Measurements from ENCODE around the gene SMYD3.
"Not testable (repeated sequence)": the region's sequence is repeated elsewhere in the genome, so short reads cannot be mapped to it uniquely, and the experiment has no call there.

The SMYD3 gene

GRCh38 chr1:246086191-246086590, 420.9 kb downstream of the SMYD3 start:
- no peak for DNase-seq

- DNase-seq = no peak
Measured at GRCh38 chr1:246083416-246083815, 423.7 kb downstream of the SMYD3 start.

- DNase-seq = no peak
Measured at GRCh38 chr1:246081856-246082668, 425.0 kb downstream of the SMYD3 start.

DNA sequence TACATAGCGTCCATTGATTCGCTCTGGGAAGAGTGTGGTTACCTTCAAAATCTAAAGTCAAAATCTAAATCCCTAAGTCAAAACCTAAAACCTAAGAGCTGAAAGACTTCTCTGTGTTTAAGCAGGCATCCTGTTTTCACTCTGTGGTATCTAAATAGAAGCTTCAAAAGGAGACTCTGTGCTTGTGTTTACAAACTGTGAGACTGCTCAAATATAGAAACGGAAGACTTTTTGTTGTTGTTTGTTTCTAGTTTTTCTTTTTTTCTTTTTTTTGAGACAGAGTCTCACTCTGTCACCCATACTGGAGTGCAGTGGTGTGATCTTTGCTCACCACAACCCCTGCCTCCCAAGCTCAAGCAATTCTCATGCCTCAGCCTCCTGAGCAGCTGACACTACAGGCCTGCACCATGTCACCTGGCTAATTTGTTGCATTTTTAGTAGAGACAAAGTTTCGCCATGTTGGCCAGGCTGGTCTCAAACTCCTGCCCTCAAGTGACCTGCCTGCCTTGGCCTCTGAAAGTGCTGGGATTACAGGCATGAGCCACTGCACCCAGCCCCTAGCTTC, 425.9 kb downstream of the SMYD3 start:
- DNase-seq = no peak

DNA sequence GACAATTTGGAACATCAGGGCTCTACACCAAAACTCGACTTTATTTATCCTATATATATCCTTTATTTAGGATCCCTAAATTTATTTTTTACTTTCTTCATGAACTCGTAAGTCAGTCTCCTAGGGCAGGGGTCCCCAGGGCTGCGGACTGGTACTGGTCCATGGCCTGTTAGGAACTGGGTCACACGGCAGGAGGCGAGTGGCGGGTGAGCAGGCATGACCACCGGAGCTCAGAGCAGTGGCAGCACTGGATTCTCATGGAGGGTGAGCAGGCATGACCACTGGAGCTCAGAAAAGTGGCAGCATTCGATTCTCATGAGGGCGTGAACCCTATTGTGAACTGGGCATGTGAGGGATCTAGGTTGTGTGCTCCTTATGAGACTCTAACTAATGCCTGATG, 427.0 kb downstream of the SMYD3 start:
- no peak for DNase-seq

GRCh38 chr1:246078888-246079252, 428.2 kb downstream of the SMYD3 start:
- no peak for DNase-seq

- DNase-seq = no peak
Measured at GRCh38 chr1:246078126-246078887, 428.8 kb downstream of the SMYD3 start.

DNA sequence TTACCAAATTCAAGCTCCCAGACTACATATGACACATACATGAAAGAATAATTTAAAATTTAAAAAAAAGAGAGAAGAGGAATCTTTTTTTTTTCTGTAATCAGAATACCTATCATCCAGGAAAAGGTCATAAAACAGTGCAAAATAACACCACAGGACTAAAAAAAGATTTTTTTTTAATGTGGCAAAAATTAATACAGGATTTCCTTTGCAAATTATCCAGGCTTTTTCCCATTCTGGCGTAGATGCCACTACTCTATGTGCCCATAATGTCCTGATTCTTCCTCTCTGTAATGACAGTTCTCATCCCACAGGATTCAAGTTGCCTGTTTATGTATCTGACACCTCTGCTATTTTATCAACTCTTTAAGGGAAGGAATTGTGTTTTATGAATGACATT, 429.6 kb downstream of the SMYD3 start:
- no peak for DNase-seq

GRCh38 chr1:246074421-246074820, 432.7 kb downstream of the SMYD3 start:
- no peak for DNase-seq

- DNase-seq = no peak
Measured at GRCh38 chr1:246072456-246072955, 434.6 kb downstream of the SMYD3 start.

GRCh38 chr1:246071981-246072380, 435.1 kb downstream of the SMYD3 start:
- not testable (repeated sequence) for DNase-seq

- DNase-seq = not testable (repeated sequence)
Measured at GRCh38 chr1:246071561-246071960, 435.5 kb downstream of the SMYD3 start.

GRCh38 chr1:246069581-246069980, 437.5 kb downstream of the SMYD3 start:
- no peak for DNase-seq

DNA sequence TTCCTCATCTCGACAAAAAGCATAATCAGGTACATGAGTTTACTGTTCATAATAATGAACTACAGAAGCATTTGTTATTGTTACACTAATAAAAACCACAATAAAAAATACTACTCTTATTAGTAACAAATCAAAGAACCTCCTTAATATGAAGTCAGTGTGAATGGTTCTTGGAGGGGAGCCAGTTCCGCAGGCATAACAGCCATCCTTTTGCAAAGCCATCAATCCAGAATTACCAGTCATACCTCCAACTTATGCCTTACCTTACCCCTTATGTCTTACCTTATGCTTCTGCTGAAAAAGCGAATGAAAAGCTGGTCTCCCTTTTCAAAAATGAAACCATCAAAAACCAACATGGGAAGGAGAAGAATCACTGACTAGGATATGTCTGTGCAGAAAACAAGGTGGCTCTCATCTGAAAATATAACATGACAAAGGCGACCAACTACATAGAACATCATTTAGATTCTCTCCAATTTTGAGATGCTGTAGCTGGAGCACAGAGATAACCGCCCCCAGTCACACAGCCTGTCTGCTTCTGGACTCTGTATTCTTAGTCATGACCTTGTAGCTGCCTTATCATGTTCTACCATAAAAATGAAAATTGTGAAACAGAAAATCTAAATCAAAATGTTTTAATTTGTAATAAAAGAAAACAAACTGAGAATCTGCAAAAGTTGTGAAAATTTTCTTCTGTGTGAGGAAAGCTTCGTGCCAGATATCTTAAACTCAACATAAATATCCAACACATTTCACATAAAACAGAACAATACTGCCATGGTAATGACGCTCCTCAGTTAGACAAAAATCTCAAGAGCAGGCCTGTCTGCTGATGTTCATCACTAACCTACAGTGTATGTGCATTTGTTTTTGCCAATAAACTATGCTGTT, 438.2 kb downstream of the SMYD3 start:
- no peak for DNase-seq

GRCh38 chr1:246068217-246068512, 438.9 kb downstream of the SMYD3 start:
- no peak for DNase-seq

GRCh38 chr1:246067432-246068216, 439.5 kb downstream of the SMYD3 start:
- no peak for DNase-seq

GRCh38 chr1:246066573-246066972, 440.5 kb downstream of the SMYD3 start:
- DNase-seq = no peak

DNA sequence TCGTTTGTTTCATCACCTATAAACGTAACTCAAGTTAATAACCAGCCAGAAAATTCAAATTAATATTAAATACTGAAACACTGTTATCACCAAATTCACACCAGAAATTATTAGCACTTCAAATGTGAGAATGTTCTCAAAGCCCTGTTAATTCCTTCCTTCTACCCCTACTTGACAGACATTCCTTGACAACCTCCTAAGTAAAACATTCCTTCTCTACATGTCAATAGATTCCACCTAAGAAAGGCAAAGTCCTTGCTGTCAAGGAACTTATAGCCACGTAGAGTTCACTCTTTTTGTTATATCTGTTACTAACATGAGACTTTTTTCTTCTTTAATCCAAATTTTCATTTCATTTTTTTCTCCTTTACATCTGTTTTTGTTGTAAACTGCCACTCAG, 441.5 kb downstream of the SMYD3 start:
- no peak for DNase-seq

DNA sequence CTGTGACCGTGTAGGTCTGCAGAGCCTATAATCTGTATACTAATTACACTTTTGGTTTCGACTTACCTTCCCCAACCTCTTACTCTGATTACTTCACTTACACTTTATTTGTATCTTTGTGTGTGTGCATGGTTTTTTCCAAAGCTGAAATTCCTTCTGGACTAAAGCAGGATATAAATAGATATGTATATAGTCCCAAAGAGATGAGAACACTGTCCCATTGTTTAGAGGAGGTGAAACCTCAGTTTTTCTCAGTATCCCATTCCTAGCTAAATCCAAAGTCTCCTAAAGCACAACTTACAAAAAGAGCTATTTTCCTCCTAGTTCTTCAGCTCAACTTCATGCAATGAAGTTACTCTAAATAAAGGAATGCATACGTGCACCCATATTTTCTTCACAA, 442.2 kb downstream of the SMYD3 start:
- DNase-seq = no peak

DNA sequence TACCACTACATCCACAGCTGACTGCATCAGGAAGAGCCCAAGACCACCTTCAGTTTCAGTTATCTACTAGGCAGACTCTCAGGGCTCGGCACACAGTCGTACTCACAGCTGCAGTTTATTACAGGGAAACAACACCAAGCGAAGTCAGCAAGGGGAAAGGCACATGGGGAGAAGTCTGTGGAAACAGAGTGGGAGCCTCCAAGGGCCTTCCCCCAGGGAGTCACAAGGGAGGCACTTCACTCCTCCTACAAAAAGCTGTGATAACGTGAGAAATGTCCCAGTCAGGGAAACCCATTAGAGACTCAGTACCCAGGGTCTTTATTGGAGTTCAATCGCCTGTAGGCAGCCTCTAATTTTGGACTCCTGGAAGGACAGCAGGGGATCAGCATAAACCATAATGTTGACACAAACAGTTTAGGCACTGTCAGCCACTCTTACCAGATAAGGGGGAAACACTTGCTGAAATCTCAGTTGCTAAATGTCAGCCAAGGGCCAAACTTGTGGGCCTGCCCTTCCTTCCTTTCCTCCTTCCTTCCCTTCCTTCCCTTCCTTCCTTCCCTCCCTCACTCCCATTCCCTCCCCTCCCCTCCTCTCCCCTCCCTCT, 444.0 kb downstream of the SMYD3 start:
- DNase-seq = no peak

DNA sequence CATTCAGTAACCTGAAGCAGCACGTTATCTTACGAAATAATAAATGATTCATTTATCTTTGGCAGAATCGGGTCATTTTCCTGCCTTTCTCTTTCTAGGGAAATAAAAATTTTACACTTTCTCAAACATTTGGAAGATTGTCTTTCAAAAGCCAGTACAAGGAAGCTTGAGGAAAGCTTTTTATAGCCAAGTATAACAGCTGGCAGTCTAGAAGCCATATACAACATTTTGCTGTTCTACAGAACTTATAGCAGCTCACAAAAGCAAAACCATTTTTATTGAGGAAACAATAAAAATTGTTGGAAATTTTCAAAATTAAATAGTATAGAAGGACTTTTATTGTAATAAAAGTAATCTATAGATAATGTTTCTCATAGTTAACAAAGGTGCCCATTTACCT, 448.6 kb downstream of the SMYD3 start:
- DNase-seq = no peak

DNA sequence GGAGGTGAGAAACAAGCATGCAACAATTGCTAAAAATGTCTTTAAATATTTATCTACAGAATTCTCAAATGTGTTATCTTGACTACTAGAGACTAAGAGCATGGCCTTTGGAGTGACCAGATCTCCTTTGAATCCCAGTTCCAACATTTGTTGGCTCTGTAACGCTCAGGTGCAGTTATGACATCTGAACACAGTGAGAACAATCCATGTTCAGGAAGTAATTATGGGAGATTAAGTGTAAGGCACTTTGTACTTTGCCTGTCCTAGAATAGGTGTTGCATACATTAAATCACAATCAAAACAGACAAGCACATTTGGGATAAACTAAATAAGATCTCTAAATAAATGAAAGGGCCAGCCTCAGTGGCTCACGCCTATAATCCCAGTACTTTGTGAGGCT, 454.5 kb downstream of the SMYD3 start:
- no peak for DNase-seq

All from kidney glomerular epithelial cell (primary cell).